GM18951 (cell line): ENCODE results near the gene NUP205.
"Not testable (repeated sequence)": the region's sequence is repeated elsewhere in the genome, so short reads cannot be mapped to it uniquely, and the experiment has no call there.

ENCODE experiments used
- POLR2A ChIP-seq: IDR thresholded peaks from 4 replicates; pipeline ENCODE4 v1.6.1; 2011; ENCODE audit warnings: mild to moderate bottlenecking; ENCODE audit not compliant: insufficient read length, insufficient read depth; ENCODE audit errors: extremely low read depth
- in situ Hi-C: fragments of 300-500 bp; cut with MboI; formaldehyde crosslinking; loops from one replicate; pipeline ENCODE4 v1.12.0; 2022; ENCODE audit warnings: low sequenced_read_pairs, mixed read lengths, inconsistent platforms; ENCODE audit not compliant: unreplicated experiment

NUP205 gene

DNA sequence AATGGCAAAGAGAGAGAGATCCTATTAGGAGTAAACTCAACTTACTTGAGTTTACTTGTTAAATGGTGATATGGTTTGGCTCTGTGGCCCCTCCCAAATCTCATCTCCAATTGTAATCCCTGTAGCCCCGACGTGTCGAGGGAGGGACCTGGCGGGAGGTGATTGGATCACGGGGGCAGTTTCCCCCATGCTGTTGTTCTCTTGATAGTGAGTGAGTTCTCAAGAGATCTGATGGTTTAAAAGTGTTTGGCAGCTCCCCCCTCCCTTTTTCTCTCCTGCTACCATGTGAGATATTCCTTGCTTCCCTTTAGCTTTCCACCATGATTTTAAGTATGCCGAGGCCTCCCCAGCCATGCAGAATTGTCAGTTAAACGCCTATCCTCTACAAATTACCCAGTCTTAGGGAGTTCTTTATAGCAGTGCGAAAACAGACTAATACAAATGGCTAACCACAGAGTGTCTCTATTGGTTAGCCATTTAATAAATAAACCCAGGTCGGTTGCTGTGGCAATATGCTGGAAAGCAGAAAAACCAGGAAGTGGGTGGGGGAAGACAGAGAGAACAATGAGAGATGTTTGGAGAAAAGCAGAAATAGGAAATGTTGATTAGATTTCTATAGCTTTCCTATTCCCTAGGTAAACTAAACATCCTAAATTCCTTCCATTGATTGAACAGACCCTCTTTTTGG, 101.6 kb downstream of the NUP205 start:
- in situ Hi-C loops: no loop called here

DNA sequence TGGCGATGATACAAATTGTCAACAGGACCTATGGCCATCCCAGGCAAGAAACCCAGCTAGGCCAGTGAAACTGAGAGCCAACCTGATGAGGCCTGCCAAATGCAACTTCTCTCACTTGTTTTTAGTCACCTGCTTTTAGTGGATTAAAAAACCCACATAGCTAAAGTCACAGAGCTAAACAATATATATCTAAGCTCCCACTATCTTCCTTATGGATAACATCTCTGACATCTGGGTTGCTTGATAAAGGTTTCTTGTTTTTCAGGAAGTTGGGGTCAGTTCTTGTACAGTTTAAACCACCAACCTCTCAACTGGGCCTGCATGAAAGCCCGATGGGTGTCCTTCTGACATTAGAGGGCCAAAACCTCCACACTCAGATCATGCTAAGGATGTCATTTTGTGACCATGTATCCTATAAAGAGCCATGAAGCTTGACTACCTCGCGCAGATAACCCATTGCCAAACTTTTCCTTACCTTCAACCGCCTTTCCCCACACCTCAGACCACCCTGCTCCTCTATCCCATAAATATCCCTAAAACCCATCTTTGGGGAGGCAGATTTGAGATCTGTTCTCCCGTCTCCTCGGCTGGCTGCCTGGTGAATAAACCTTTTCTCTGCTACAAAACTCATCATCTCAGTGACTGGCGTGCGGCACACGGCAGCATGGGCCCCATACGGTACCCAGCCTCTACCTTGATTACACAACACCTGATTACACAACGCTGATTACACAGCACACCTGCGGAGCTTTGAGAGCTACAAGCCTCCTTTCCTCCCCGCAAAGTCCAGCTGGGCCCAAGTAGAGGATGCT, 103.8 kb downstream of the NUP205 start:
- no peak for TF ChIP-seq POLR2A
- in situ Hi-C loops: no loop called here

More for the DNA sequence above, 101.6 kb downstream of the NUP205 start:
- TF ChIP-seq POLR2A: no peak

DNA sequence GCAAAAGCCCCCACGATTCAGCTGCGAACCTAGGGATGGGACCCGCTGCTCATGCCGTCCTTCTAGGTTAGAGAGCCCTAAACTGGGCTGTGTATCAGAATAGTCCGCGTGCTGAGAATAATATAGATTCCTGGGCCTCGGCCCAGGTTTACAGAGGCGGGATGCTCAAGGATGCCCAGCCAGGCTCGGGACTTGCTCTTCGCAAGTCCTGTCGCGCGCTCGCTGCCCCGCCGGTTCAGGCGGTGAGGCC, 104.3 kb downstream of the NUP205 start:
- in situ Hi-C loops: no loop called here
- no peak for TF ChIP-seq POLR2A

GRCh38 chr7:135662373-135663114, 104.8 kb downstream of the NUP205 start, which contains the start of gene STMP1:
TSS of gene STMP1 (plus strand) at chr7:135662514.
- in situ Hi-C loops: no loop called here
- peak; percentile 97 for TF ChIP-seq POLR2A

- TF ChIP-seq POLR2A: no peak
- in situ Hi-C loops: no loop called here
Measured at GRCh38 chr7:135664046-135664589, 106.4 kb downstream of the NUP205 start.

GRCh38 chr7:135665042-135665441, 107.3 kb downstream of the NUP205 start:
- TF ChIP-seq POLR2A: no peak
- in situ Hi-C loops: no loop called here

- in situ Hi-C loops: no loop called here
- no peak for TF ChIP-seq POLR2A
Measured at GRCh38 chr7:135666156-135666555, 108.4 kb downstream of the NUP205 start.

DNA sequence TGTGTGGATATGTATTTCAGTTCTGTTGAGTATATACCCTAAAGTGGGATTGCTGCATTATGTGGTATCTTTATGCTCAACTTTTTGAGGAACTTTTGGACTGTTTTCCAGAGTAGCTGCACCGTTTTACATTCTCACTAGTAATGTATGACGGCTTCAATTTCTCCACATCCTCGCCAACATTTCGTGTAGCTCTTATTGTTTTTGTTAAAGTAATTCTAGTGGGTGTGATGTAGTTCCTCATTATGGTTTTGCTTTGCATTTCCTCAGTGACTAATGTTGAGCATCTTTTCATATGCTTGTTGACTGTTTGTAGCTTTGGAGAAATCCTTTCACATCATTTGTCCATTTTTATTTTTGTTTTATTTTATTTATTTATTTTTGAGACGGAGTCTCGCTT, 109.1 kb downstream of the NUP205 start:
- in situ Hi-C loops: no loop called here
- no peak for TF ChIP-seq POLR2A

DNA sequence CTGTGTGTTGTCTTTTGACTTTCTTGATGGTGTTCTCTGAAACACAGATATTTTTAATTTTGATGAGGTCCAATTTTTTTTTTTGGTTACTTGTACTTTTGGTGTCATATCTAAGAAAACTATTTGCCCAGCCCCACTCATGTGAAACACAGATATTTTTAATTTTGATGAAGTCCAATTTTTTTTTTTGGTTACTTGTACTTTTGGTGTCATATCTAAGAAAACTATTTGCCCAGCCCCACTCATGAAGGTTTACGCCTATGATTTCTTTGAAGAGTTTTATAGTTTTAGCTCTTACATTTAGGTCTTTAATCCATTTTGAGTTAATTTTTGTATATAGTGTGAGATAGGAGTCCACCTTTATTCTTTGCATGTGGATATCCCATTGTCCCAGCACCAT, 109.9 kb downstream of the NUP205 start:
- in situ Hi-C loops: not testable (repeated sequence)

DNA sequence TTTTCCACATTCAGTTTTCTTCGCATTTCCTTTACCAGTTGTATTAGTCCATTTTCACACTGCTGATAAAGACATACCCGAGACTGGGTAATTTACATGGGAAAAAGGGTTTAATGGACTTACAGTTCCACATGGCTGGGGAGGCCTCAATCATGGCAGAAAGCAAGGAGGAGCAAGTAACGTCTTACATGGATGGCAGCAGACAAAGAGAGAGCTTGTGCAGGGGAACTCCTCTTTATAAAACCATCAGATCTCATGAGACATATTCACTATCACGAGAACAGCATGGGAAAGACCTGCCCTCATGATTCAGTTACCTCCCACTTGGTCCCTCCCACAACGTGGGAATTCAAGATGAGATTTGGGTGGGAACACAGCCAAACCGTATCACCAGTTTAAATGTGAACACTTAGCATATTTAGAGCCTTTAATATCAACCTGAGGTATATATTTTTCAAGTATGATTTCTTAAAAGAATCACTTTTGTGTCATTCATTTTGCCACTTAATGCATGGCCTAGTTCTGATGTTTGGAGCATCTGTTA, 111.2 kb downstream of the NUP205 start:
- in situ Hi-C loops: not testable (repeated sequence)

- TF ChIP-seq POLR2A: no peak
- in situ Hi-C loops: no loop called here
Measured at GRCh38 chr7:135669774-135670173, 112.1 kb downstream of the NUP205 start.

DNA sequence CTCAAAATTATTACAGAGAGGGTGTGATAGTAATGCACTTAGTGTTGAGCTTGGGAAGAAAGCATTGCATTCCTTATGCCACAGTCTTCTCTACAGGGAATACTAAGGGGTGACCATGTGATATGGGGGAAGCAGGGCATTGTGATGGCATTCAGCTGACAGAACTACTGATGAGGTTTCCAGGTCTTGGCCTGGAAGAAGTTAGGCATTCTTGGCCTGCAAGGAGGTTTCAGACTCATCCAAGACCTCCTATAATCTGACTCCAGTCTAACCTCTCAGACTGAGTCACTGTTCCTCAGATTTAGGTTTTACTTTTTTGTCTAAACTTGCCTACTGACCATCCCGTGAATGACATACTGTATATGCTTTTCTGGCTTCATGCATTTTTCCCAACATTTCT, 112.5 kb downstream of the NUP205 start:
- in situ Hi-C loops: no loop called here

GRCh38 chr7:135672560-135673359, 115.0 kb downstream of the NUP205 start:
- TF ChIP-seq POLR2A: no peak
- in situ Hi-C loops: no loop called here

More for the DNA sequence above, 112.5 kb downstream of the NUP205 start:
- no peak for TF ChIP-seq POLR2A

GRCh38 chr7:135673360-135673706, 115.6 kb downstream of the NUP205 start:
- in situ Hi-C loops: no loop called here
- no peak for TF ChIP-seq POLR2A
